Thoracic aorta (tissue), 2 donors: ENCODE measurements around the gene ADAM15. TPM values are rescaled to one million over a fixed set of nuclear protein-coding genes. Genes with fewer than 3 reads are reported as not detected.

Experiments used
- ATAC-seq: fragments of 150-250 bp; one replicate; pipeline ENCODE4 v1.8.0; 2017; ENCODE audit warnings: low read depth; ENCODE audit not compliant: insufficient number of reproducible peaks, low FRiP score
- DNase-seq: peaks from one replicate; pipeline ENCODE4 v3.0.0-alpha.2; 2020; ENCODE audit warnings: low spot score
- H3K27ac ChIP-seq, 2 donors: fragments of 200-600 bp; sonication (generic); 1 replicate in 1 of 2; 2 replicates in 1 of 2; pipeline ENCODE4 v1.5.1; 2016; ENCODE audit warnings: mild to moderate bottlenecking in 2 of 2, moderate library complexity in 2 of 2
- H3K27me3 ChIP-seq: fragments of 200-600 bp; sonication (generic); replicated peaks from 2 replicates; pipeline ENCODE4 v1.6.0; 2016; ENCODE audit warnings: mild to moderate bottlenecking; ENCODE audit not compliant: insufficient read depth
- H3K36me3 ChIP-seq: fragments of 200-600 bp; sonication (generic); one replicate; pipeline ENCODE4 v1.5.1; 2016
- H3K4me1 ChIP-seq, 2 donors: fragments of 200-600 bp; sonication (generic); 1 replicate in 1 of 2; 2 replicates in 1 of 2; pipeline versions ENCODE4 v1.5.1 to v1.6.0; 2016; ENCODE audit warnings: low read depth in 2 of 2, mild to moderate bottlenecking in 1 of 2; ENCODE audit not compliant: control insufficient read depth in 1 of 2
- H3K4me3 ChIP-seq: fragments of 200-600 bp; sonication (generic); 2 replicates; pipeline ENCODE4 v1.5.1; 2016; ENCODE audit warnings: mild to moderate bottlenecking
- H3K9me3 ChIP-seq: fragments of 200-600 bp; sonication (generic); 2 replicates; pipeline ENCODE4 v1.5.1; 2016
- total RNA-seq, 2 donors: library from RNA; depleted of rRNA; stranded (reverse); fragments of >200 nt; gene quantifications; one replicate each; pipeline versions ENCODE4 v1.1.0 to v1.2.3, GENCODE V29; 2016
- TF ChIP-seq, protein P1 (sequence below): fragments of 200-600 bp; sonication (generic); IDR thresholded peaks from one replicate; pipeline ENCODE4 v1.5.1; 2019; ENCODE audit warnings: antibody characterized with exemption

The ADAM15 gene
- total RNA-seq, 2 donors from 2014 or later: 119 to 144 TPM

DNA sequence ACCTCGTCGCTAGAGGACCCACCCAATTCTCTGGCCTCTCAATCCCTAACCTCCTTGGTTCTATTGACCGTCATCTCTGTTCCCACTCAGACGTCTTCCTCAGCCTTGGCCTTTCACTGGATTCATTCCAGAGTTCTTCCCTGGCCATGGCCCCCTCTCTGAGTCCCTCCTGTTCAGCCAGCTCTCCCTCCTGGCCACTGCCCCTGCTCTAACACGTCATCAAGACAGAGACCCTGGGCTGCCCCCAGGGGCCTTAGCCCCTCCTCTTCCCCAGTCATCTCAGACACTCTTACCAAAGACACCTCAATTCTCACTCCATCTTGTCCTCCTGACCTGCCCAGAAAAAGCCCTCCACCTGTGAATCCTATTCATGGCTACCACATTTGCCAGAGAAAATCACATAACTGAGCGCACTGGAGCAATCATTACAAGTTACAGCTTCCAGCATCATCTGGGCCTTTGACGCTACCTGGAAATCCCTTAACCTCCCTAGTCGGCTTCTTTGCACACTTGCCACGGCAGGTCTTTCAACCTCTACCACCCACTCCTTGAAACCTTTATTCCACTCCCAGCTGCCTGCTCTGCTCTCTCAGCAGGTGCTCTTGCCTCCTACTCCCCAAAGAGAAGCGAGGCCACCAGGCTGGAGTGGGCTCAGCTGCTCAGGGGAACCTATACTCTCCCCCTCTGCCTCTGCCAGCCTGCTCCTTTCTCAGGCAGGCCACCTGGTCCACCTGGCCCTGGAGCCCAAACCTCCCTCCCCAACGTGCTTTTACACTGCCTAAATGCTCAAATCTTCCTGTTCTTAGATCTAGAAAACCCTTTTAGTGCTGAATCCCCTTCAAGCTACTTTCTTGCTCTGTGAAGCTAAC is 31.5 kb upstream of the ADAM15 start:
- no peaks in the 10 kb centered on the region for H3K36me3 ChIP-seq
- TF ChIP-seq, protein P1, sequence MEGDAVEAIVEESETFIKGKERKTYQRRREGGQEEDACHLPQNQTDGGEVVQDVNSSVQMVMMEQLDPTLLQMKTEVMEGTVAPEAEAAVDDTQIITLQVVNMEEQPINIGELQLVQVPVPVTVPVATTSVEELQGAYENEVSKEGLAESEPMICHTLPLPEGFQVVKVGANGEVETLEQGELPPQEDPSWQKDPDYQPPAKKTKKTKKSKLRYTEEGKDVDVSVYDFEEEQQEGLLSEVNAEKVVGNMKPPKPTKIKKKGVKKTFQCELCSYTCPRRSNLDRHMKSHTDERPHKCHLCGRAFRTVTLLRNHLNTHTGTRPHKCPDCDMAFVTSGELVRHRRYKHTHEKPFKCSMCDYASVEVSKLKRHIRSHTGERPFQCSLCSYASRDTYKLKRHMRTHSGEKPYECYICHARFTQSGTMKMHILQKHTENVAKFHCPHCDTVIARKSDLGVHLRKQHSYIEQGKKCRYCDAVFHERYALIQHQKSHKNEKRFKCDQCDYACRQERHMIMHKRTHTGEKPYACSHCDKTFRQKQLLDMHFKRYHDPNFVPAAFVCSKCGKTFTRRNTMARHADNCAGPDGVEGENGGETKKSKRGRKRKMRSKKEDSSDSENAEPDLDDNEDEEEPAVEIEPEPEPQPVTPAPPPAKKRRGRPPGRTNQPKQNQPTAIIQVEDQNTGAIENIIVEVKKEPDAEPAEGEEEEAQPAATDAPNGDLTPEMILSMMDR: no peak
- no peaks in the 10 kb centered on the region for H3K27me3 ChIP-seq
- no peak overlapping the region for H3K27ac ChIP-seq
- no peaks in the 10 kb centered on the region for H3K9me3 ChIP-seq
- DNase-seq: no peak
- peaks cover 8 to 10% of the 10 kb centered on the region in 2 donors for H3K4me1 ChIP-seq
- no peak for ATAC-seq
- H3K4me3 ChIP-seq: no peak overlapping the region

- Histone ChIP-seq H3K4me3 (no peak overlapping the region), H3K4me1 (peaks cover 6 to 8% of the 10 kb centered on the region in 2 donors), H3K9me3 (no peaks in the 10 kb centered on the region), H3K27me3 (no peaks in the 10 kb centered on the region), H3K27ac (no peak overlapping the region), H3K36me3 (no peaks in the 10 kb centered on the region)
- no peak for DNase-seq
- TF ChIP-seq, protein P1: no peak
- ATAC-seq: no peak
Observed at GRCh38 chr1:155022136-155022926, 28.8 kb upstream of the ADAM15 start.

DNA sequence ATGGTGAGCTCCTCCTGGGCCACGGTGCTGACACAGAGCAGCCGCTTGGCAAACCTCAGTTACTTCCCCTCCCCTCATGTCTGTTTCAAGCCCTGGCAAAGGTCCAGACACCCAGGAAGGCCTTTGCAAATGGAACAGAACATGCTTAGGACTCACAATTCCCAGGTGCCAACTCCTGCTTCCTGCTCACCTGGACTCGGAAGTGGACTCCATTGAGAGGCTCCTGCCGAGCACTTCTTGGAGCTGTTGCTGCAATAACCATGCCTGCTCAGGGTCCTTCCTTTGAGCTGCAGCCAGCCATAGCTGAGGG is 28.2 kb upstream of the ADAM15 start:
- ATAC-seq (no peak), DNase-seq (no peak)
- Histone ChIP-seq H3K9me3 (no peaks in the 10 kb centered on the region), H3K4me1 (peaks cover 3 to 4% of the 10 kb centered on the region in 2 donors), H3K36me3 (no peaks in the 10 kb centered on the region), H3K4me3 (no peak overlapping the region), H3K27me3 (no peaks in the 10 kb centered on the region), H3K27ac (no peak overlapping the region)
- TF ChIP-seq, protein P1: no peak

GRCh38 chr1:155023627-155024026 is 27.5 kb upstream of the ADAM15 start:
- Histone ChIP-seq H3K4me1 (no peaks in the 10 kb centered on the region), H3K27me3 (no peaks in the 10 kb centered on the region), H3K9me3 (no peaks in the 10 kb centered on the region), H3K36me3 (no peaks in the 10 kb centered on the region), H3K4me3 (no peak overlapping the region), H3K27ac (no peak overlapping the region)
- ATAC-seq (no peak), DNase-seq (no peak)
- TF ChIP-seq, protein P1: no peak

GRCh38 chr1:155024315-155024714 is 26.8 kb upstream of the ADAM15 start:
- Histone ChIP-seq H3K4me3 (no peak overlapping the region), H3K27ac (no peak overlapping the region), H3K9me3 (no peaks in the 10 kb centered on the region), H3K36me3 (no peaks in the 10 kb centered on the region), H3K27me3 (no peaks in the 10 kb centered on the region), H3K4me1 (no peaks in the 10 kb centered on the region)
- TF ChIP-seq, protein P1: no peak
- DNase-seq (no peak), ATAC-seq (no peak)
